ENCODE measurements around the gene A4GALT.

- TF ChIP-seq POLR2A (IDR thresholded peaks at IDR 0.05) (no peak), CTCF (IDR thresholded peaks at IDR 0.05) (no peak), POLR2AphosphoS5 (IDR thresholded peaks at IDR 0.05) (no peak)
These were observed 6.1 kb upstream of the A4GALT start for GRCh38 chr22:42726811-42727210.
